Measurements from ENCODE around the gene TDRD9.

TDRD9 gene

DNA sequence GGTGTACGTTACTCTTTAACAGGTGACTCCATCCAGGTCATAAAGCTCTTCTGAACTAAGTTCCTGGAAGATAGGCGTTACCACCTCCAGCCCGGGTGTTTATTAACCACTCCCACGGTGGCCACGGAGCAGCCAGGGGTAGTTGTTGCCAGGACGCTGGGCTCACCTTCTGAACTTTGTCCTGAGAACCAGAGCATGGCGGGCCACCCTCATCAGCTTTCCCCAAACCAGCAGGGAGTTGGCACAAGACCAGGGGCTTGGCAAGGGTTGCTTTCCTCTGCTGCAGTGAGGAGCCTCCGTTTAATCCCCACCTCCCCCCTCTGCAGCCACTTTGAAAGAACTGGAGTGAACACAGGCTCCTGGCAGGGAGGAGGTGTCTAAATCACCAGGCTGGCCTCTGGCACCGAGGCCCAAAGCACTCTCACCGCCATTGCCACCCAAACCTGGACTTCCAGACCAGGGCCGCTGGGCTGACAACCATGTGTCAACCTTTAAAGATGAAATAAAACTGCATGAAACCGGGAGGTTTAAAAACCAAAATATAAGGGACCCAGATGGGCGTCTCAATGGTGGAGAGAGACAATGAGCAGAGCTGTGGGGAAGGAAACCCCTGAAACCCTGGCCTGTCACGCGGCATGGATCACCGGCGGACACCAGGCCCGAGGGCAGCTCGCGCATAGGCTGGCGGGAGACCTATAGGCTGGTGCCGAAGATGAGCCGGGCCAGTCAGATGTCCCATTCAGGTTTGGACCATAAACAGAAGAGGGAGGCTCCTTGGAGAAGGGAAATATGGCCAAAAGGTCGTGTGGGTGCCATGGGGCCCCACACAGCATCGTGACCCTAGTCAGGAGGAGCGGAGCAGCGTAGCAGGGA lies 30.9 kb upstream of the TDRD9 start:
- TF ChIP-seq CTCF (IDR thresholded peaks at IDR 0.05): no peak

DNA sequence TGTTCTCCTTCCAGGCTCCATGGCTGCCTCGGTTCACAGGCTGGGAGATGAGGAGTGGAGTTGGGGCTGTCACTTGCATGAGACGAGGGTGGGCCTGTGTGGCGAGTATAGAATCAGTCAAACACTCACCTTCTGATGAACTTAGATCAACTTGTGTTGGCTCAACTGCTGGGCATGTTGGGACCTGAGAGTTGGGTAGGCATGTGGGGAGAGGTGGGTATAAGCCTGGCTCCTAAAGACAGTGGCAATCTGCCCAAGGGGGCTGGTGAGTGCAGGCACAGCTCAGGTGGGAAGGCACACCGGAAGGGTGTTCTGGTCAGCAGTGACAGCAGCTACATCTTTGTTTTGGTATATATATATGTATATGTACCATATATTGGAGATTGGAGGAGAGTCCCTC lies 30.1 kb upstream of the TDRD9 start:
- no peak for TF ChIP-seq CTCF (IDR thresholded peaks at IDR 0.05)

- TF ChIP-seq CTCF (IDR thresholded peaks at IDR 0.05): no peak
These were observed 29.5 kb upstream of the TDRD9 start for GRCh38 chr14:103898711-103899110.

DNA sequence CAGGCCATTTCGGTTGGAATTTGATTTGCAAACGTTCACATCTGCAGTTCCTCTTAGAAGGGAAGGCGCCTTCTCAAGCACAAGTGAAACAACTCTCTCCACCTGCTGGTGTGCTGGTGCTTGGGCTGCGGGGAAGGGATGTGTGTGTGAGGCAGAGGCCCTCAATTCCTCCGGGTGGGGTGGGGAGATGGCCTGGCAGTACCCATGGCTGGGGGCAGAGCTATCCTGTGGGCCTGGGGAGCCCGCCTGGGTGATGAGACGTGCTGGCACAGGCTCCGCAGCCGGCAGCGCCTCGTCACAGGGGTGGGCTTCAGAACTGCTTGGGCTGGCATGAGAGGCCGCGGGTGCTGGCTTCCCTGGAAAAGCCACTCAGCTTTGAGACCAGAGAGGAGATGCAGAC lies 28.9 kb upstream of the TDRD9 start:
- TF ChIP-seq CTCF (IDR thresholded peaks at IDR 0.05): no peak

GRCh38 chr14:103899833-103900232 lies 28.4 kb upstream of the TDRD9 start:
- TF ChIP-seq CTCF (IDR thresholded peaks at IDR 0.05): no peak

DNA sequence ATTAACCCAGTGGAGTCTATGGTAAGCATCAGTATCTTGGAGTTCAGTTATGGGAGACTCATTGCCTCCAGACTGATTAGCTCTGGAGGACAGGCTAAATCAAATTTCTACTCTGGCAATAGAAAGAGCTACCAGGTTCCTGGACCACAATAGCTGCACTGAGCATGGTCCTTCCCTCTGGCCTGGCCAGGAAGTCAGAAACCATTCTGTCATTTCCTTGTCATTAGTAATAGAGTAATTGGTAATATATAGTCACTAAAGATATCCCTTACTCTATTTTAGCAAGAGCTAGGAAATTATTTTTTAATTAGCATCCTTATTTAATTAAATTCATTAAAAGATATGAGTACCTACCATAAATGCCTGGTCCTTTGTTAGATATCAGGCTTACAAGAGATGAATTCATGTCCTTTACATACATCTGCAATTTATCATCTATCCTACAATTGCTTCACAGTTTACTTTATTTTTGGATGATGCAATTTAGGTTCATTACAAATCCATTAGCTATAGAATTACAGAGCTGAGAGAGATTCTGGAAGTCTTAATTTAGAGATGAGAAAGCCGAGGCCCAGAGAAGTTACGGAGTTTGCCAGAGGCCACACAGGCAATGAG lies 23.7 kb upstream of the TDRD9 start:
- TF ChIP-seq CTCF (IDR thresholded peaks at IDR 0.05): no peak

DNA sequence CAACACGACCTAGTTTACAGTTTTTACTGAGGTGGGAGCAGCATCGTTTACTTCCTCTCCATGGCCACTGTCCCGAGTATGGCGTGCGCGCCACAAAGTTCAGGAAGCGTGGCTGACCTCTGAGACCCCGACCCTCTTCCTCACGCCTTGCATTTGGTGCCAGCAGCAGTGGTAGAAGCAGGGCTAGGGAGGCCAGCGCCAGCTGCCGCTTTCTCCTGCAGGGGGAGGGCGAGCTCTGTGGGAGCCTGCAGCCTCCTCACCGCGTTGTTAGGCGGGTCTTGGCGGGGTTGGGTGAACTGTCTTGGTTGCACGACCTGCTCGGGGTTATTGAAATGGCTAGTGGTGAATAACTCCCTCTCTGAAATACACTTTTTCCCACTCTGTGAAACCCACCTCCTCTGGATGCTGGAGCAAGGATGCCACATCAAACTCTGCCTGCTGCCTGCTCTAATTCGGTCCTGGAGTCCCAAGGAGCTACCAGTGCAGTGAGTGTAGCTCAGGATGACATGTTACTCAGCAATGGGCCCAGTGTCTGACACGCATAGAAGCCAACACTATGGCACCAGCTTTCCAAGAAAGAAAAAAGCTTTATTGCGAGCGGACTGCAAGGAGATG lies 22.3 kb upstream of the TDRD9 start:
- TF ChIP-seq CTCF (IDR thresholded peaks at IDR 0.05): no peak

All from LNCAP (cell line).